Fibroblast of peridontal ligament (primary cell): ENCODE results near the gene TOMM40L.

Experiments used
- DNase-seq: peaks from one replicate; pipeline ENCODE4 v3.0.0-alpha.2; 2010; ENCODE audit errors: extremely low read depth

The TOMM40L gene

GRCh38 chr1:161197560-161198193 is 28.2 kb upstream of the TOMM40L start:
- no peak for DNase-seq

GRCh38 chr1:161198194-161198896 is 27.5 kb upstream of the TOMM40L start:
- DNase-seq = peak; percentile 48

GRCh38 chr1:161198897-161199431 is 26.9 kb upstream of the TOMM40L start, which contains the start of gene ADAMTS4:
ADAMTS4 (minus strand) TSS chr1:161199054; CDS start chr1:161198627, 427 bp downstream.
- peak; percentile 92 for DNase-seq

- DNase-seq = no peak
These were observed 26.2 kb upstream of the TOMM40L start for GRCh38 chr1:161199506-161200139.

- no peak for DNase-seq
These were observed 25.4 kb upstream of the TOMM40L start for GRCh38 chr1:161200421-161200991.

- DNase-seq = peak; percentile 79
These were observed 24.6 kb upstream of the TOMM40L start for GRCh38 chr1:161200992-161201835.

- peak; percentile 99 for DNase-seq
These were observed 23.8 kb upstream of the TOMM40L start, which contains the start of gene NDUFS2 for GRCh38 chr1:161201836-161202712. NDUFS2 (plus strand) TSS chr1:161202367; CDS start chr1:161202386, 19 bp downstream.

- no peak for DNase-seq
These were observed 19.3 kb upstream of the TOMM40L start for GRCh38 chr1:161206411-161207140.

GRCh38 chr1:161207173-161207572 is 18.7 kb upstream of the TOMM40L start:
- DNase-seq = no peak

GRCh38 chr1:161209790-161210409 is 16.0 kb upstream of the TOMM40L start:
- DNase-seq = peak; percentile 70

- DNase-seq = no peak
These were observed 11.5 kb upstream of the TOMM40L start for GRCh38 chr1:161214369-161214768.

GRCh38 chr1:161215076-161215475 is 10.8 kb upstream of the TOMM40L start, which contains the start of gene FCER1G:
FCER1G (plus strand) TSS chr1:161215295; CDS start chr1:161215322, 27 bp downstream.
- no peak for DNase-seq

- DNase-seq = peak; percentile 83
These were observed 8.7 kb upstream of the TOMM40L start for GRCh38 chr1:161216945-161217712.

GRCh38 chr1:161217831-161218230 is 8.0 kb upstream of the TOMM40L start:
- no peak for DNase-seq

GRCh38 chr1:161218301-161219077 is 7.4 kb upstream of the TOMM40L start:
- DNase-seq = no peak

GRCh38 chr1:161219078-161219892 is 6.6 kb upstream of the TOMM40L start:
- no peak for DNase-seq
